NB4 (cell line): Measurements from ENCODE around the gene OR51S1.

Experiments used
- MYC ChIP-seq: IDR thresholded peaks from 2 replicates; pipeline ENCODE4 v1.6.1; 2011; ENCODE audit warnings: low read depth, low read length
- POLR2A ChIP-seq: IDR thresholded peaks from 2 replicates; pipeline ENCODE4 v1.6.1; 2011; ENCODE audit warnings: mild to moderate bottlenecking; ENCODE audit not compliant: insufficient read length; ENCODE audit errors: extremely low read depth
- TF ChIP-seq, protein P1 (sequence below): IDR thresholded peaks from 2 replicates; pipeline ENCODE4 v1.6.1; 2011; ENCODE audit warnings: low read depth, low read length
- TF ChIP-seq, protein P2 (sequence below): IDR thresholded peaks from one replicate; pipeline ENCODE4 v1.5.1; 2012; ENCODE audit warnings: low read depth, low read length

DNA sequence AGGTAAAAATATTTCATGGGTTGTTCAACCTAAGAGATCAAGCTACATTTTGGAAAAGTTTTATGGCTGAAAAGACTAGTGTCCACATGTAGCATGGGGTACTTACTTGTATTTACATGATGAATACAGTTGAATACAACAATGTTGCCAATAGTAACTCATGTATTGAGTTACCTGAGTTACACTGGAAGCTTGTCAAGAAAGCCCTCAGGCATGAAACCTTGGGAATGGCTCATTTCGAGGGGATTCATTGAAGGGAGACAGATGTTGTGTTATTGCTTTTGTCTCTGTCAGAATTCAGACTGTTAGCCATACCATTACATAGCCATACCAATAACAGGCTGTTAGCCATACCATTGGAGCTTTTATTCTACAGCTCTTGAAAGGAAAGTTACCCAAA lies 18.7 kb downstream of the OR51S1 start:
- TF ChIP-seq, protein P1, sequence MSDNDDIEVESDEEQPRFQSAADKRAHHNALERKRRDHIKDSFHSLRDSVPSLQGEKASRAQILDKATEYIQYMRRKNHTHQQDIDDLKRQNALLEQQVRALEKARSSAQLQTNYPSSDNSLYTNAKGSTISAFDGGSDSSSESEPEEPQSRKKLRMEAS = no peak
- TF ChIP-seq, protein P2, sequence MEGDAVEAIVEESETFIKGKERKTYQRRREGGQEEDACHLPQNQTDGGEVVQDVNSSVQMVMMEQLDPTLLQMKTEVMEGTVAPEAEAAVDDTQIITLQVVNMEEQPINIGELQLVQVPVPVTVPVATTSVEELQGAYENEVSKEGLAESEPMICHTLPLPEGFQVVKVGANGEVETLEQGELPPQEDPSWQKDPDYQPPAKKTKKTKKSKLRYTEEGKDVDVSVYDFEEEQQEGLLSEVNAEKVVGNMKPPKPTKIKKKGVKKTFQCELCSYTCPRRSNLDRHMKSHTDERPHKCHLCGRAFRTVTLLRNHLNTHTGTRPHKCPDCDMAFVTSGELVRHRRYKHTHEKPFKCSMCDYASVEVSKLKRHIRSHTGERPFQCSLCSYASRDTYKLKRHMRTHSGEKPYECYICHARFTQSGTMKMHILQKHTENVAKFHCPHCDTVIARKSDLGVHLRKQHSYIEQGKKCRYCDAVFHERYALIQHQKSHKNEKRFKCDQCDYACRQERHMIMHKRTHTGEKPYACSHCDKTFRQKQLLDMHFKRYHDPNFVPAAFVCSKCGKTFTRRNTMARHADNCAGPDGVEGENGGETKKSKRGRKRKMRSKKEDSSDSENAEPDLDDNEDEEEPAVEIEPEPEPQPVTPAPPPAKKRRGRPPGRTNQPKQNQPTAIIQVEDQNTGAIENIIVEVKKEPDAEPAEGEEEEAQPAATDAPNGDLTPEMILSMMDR = no peak
- TF ChIP-seq MYC (no peak), POLR2A (no peak)
